ENCODE results near the gene THYN1. TPM values are rescaled to one million over a fixed set of nuclear protein-coding genes. Genes with fewer than 3 reads are reported as not detected.
"Not testable (repeated sequence)": the region's sequence is repeated elsewhere in the genome, so short reads cannot be mapped to it uniquely, and the experiment has no call there.

The THYN1 gene
- total RNA-seq, 1 donor from 2014 or later: 89.4 TPM

DNA sequence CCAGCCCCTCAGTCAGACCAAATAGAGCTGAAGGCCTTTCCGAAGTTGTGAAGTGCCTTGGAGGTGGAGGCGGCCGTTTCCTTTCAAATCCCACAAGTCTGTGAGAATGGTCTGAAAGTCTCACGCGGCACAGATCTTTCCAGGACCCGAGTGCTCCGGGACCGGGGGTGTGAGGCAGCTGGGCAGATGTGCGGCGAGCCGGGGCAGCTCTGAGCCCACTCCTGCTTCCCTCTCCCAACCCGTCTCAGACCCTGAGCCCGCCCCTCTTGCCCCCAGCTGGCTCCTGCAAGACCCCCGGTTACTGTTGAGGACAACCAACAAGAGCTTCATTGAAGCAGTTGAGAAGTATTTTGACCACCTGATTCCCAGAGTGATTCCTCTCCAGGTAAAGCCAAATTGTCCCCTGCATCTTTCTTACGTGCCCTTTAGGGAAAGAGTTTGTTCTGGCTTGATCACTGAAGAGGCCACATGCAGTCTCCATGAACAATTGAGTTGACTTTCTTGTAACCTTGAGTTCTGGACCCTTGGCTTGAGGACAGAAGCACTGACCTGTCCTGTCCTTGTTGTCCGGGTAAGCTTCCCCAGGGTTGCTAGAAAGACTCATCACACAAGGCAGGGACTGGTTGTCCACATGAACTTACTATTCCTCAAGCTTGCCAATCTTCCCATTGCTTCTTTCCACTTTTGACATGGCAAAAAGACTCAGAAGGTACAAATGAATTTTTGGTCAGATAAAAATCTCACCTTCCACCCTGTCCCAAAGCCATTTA is 30.5 kb upstream of the THYN1 start:
- no peaks in the 10 kb centered on the region for H3K27me3 ChIP-seq (ENCODE audit: control insufficient read depth, insufficient read depth, low read length)
- no peak overlapping the region for H3K4me3 ChIP-seq (ENCODE audit: low read depth, low read length)
- no peak for DNase-seq (ENCODE audit: low read depth)
- TF ChIP-seq, protein P1, sequence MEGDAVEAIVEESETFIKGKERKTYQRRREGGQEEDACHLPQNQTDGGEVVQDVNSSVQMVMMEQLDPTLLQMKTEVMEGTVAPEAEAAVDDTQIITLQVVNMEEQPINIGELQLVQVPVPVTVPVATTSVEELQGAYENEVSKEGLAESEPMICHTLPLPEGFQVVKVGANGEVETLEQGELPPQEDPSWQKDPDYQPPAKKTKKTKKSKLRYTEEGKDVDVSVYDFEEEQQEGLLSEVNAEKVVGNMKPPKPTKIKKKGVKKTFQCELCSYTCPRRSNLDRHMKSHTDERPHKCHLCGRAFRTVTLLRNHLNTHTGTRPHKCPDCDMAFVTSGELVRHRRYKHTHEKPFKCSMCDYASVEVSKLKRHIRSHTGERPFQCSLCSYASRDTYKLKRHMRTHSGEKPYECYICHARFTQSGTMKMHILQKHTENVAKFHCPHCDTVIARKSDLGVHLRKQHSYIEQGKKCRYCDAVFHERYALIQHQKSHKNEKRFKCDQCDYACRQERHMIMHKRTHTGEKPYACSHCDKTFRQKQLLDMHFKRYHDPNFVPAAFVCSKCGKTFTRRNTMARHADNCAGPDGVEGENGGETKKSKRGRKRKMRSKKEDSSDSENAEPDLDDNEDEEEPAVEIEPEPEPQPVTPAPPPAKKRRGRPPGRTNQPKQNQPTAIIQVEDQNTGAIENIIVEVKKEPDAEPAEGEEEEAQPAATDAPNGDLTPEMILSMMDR (IDR thresholded peaks at IDR 0.05; ENCODE audit: insufficient read depth, low read length, poor library complexity, severe bottlenecking): no peak
- no peaks in the 10 kb centered on the region for H3K36me3 ChIP-seq (ENCODE audit: control insufficient read depth, insufficient read depth, low read length)

DNA sequence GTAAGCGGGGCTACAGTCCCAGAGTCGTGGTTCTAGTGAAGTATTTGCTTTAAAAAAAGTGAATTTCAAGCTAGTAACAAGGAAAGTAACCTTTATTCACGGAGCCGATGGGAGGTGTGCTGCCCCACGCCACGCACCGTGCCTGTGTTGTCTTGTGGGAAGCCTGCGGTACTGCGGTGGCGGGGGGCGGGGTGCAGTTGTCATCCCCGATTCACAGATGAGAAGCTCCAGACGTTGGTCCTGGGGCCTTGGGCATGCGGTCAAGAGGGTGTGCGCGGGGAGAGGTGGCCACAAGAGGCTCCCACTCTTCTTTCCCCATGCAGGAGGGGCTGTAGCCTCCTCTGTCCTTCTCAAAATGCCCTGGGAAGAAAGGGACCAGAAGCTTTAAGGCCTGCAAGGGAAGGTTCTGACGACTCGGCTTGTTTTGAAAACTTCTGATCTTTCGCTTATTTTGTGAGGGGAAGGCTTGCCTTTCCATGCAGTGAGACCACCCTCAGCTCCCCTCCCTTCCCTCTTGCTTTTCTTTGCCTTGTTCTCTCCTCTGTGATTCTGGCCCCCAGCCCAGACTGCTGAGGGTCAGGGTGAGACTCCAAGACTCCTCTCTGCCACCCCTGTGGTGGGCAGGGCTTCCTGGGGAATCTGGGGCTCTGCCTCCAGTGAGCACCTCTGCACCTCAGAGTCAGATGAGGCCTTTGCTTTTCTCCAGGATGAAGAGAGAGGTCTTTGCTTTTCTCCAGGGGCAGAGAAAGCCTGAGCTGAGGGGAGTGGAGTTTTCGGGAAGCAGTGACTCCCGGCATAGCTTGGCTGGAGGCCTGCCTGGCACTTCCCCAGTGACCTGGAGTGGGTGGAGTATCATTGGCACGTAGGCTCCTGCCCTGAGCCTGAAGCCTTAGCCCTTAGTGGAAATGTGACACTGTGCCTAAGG is 29.2 kb upstream of the THYN1 start:
- Histone ChIP-seq H3K27me3 (ENCODE audit: control insufficient read depth, insufficient read depth, low read length) (peaks cover 12% of the 10 kb centered on the region), H3K4me3 (ENCODE audit: low read depth, low read length) (no peak overlapping the region), H3K36me3 (ENCODE audit: control insufficient read depth, insufficient read depth, low read length) (no peaks in the 10 kb centered on the region)
- no peak for DNase-seq (ENCODE audit: low read depth)
- TF ChIP-seq, protein P1 (IDR thresholded peaks at IDR 0.05; ENCODE audit: insufficient read depth, low read length, poor library complexity, severe bottlenecking): no peak

GRCh38 chr11:134281635-134282034 is 28.5 kb upstream of the THYN1 start:
- H3K36me3 ChIP-seq (ENCODE audit: control insufficient read depth, insufficient read depth, low read length); DNase-seq (ENCODE audit: low read depth); H3K4me3 ChIP-seq (ENCODE audit: low read depth, low read length): not testable (repeated sequence)
- peaks cover 19% of the 10 kb centered on the region for H3K27me3 ChIP-seq (ENCODE audit: control insufficient read depth, insufficient read depth, low read length)

DNA sequence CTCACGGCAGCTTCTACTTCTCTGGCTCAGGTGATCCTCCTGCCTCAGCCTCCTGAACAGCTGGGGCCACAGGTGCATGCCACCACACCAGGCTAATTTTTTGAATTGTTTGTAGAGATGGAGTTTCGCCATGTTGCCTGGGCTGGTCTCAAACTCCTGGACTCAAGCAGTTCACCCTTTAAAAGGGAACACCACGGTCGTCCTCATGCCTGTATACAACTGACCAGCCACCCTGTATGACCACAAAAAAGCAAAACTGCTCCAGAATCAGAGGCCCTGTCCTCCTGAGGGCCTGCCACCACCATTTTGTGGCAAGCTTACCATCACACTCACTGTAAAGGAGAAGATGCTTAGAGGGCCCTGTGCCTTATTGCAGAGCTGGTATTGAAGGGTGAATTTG is 25.2 kb upstream of the THYN1 start:
- DNase-seq (ENCODE audit: low read depth): no peak
- TF ChIP-seq, protein P1 (IDR thresholded peaks at IDR 0.05; ENCODE audit: insufficient read depth, low read length, poor library complexity, severe bottlenecking): no peak
- Histone ChIP-seq H3K27me3 (ENCODE audit: control insufficient read depth, insufficient read depth, low read length) (peaks cover 39% of the 10 kb centered on the region), H3K36me3 (ENCODE audit: control insufficient read depth, insufficient read depth, low read length) (no peaks in the 10 kb centered on the region), H3K4me3 (ENCODE audit: low read depth, low read length) (no peak overlapping the region)

DNA sequence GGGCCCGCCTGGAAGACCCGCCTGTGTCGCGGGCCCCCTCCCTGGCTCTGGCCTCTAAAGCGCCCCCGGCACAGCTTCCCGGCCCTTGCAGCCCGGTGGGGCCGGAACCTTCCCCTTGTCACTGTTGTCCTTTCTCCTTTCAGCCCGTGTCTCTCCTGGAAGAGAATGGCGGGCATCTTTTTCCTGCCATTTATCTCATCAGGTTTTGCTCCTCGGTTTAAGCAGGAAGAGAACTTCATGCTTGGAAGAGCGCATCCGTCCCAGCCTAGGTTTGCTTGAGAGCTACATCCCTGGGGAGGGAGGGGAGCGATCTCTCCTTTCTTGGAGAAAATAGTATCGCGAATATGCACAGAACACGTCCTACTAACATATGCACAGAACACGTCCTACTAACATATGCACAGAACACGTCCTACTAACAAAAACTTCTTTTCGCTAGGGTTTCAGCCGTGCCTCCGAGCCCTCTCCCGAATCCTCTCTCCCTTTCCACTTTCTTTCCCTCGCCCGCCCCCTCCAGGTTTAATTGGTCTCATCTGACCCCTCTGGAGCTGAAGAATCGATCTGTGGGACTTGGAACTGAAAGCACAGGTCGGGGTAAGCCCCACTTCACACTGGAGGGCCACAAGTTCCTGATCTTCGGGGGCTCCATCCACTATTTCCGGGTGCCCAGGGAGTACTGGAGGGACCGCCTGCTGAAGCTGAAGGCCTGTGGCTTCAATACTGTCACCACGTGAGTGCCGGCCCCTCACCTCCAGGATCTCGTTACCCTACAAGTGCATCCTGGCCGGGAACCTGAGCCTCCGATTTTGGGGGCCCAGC is 24.2 kb upstream of the THYN1 start:
- TF ChIP-seq, protein P1 (IDR thresholded peaks at IDR 0.05; ENCODE audit: insufficient read depth, low read length, poor library complexity, severe bottlenecking): no peak
- DNase-seq (ENCODE audit: low read depth): no peak
- no peaks in the 10 kb centered on the region for H3K36me3 ChIP-seq (ENCODE audit: control insufficient read depth, insufficient read depth, low read length)
- peaks cover 46% of the 10 kb centered on the region for H3K27me3 ChIP-seq (ENCODE audit: control insufficient read depth, insufficient read depth, low read length)
- no peak overlapping the region for H3K4me3 ChIP-seq (ENCODE audit: low read depth, low read length)
